NCI-H1694 treated with DMSO at 0.1 percent for 48 hours (cell line): ENCODE results near the gene MRPL32.

Experiments
- DNase-seq: peaks from one replicate; lab custom pipeline; 2025; lab: John Stamatoyannopoulos, UW

Gene MRPL32

DNA sequence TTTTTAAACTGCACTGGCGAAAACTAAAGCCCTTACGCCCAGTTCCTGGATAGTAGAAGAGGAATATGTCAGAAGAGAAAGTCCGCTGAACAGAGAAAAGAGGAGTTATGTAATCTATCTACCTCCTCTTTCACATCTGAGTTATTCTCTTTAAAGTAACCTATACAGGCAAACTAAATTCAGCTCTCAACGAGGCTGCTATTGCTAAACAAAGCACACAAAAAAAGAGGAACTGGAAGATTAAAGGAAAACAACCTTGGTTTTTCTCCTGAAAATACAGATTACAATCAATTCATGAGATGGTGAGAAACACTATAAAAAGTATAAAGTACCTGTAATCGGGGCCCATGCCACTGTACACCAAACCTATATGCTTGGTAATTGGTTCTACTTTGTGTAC is 6.0 kb upstream of the MRPL32 start:
- no peak for DNase-seq

DNA sequence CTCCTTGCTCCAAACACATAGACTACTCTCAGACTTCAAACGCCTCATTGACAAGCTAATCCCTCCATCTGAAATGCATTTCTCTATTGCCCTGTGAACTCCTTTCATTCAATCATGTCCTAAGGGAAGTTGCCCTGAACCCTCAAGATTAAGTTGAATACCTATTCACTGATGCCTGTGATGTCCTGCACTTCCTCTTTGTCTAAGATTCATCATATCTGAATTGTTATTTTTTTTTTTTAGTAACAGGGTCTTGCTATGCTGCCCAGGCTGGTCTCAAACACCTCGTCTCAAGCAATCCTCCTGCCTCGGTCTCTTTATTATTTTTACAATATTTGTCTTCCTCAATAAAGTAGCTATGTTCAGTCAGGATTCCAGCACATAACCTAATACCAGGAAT is 3.4 kb upstream of the MRPL32 start:
- no peak for DNase-seq

- no peak for DNase-seq
Observed at GRCh38 chr7:42929449-42929848, 2.7 kb upstream of the MRPL32 start.

DNA sequence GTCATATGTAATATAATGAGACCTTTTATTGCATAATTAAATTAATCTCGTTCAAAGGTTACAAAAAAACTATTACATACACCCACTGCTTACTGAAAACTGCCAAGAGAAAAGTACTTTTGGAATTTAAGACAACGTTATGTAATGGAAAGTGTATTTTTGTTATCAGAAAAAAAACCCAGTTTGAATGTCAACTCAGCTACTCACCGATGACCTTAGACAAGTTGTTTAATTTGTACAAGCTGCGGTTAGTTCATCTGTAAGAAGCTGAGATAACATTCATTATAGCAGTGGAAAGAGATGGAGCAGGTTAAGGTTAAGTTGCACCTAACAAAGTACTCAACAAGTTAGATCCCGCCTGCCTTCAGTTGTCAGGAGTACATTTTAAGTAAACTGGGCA is 1.3 kb upstream of the MRPL32 start:
- no peak for DNase-seq

DNA sequence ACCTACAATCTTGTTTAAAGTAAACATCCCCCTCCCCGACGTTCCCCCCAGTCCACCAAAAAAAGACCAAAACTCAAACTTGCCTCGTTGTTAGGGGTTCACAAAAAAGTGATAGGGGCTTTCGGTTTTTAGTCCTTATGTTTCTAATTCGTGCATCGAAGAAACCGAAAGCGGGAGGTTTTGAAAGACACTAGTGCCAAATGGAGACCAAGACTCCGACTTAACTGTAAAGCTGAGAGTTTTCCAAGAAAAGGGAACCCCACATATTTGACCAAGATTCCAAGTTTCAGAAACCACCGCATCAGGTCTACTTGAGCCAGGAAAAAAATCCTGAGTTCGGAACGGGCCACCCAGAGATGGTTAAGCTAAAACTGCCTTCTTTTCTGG is 736 bp upstream of the MRPL32 start:
- DNase-seq = no peak

- DNase-seq = no peak
Observed at GRCh38 chr7:42932811-42933591, 825 bp downstream of the MRPL32 start.

DNA sequence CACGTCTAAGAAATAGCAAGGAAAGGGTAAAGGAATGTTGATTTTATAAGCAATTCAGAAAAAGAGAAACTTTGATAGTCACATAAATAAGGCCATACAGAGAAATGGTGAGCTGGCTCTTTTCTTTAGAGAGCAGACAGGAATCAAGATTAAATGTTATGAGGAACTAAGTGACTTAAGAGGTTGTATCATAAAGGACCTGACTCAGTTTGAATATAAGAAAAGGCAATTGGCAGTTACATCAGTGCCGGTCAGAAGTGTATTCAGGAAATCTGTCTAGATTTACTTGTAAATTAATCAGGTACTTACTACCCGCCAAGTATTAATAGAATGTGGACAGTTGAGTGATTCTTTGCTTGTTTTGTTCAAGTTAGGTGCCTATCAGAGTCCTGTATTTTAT is 2.1 kb downstream of the MRPL32 start:
- DNase-seq = no peak

DNA sequence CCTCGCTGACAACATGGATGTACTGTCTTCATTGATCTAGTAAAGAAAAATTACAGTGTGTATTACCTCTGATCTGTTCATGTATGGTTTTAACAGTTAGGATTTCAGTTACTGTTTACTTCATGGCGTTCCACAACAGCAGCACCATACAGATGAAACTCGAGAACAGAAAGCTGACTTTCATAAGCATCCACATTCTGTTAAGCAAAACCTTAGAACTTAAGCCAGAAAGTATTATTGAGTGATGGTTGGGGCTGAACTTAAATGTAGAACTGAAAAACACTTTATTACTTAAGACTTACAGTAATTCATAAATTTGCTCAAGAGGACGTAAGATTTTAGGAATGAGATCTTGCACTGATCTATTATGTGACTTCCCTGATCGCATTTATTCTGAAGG is 3.7 kb downstream of the MRPL32 start:
- no peak for DNase-seq

DNA sequence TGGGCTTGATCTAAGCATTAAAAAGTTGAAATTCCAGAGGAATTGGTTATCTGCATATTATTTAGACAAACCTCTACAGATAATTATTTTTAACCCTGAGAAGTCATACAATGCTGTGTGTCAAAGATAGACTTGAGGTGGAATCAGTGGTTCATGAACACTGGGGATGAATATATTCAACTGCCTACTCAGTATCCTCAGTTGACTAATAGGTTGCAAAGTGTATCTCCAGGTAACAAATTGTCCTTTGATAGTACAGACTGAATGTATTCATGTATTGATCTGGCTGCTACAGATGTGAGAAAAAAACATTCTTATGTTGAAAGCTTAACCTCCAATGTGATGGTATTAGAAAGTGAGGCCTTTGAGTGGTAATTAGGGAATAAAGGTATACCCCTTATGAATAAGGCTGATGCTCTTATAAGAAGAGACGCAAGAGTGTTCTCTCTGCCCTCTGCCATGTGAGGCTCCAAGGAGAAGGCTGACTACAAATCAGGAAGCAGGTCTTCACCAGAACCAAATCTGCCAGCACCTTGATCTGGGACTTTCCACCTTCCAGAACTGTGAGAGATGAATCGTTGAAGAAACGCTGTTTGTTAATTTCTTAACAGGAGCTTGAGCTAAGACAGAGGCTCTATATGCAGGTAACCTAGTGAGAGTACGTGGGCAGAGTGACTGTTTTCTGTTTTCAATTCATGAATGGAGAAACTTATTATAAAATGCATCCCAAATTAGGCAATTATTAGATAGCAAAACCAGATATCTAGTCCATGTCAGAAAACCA is 7.5 kb downstream of the MRPL32 start:
- DNase-seq = no peak

GRCh38 chr7:42940985-42941847 is 9.0 kb downstream of the MRPL32 start:
- peak; percentile 50 for DNase-seq

DNA sequence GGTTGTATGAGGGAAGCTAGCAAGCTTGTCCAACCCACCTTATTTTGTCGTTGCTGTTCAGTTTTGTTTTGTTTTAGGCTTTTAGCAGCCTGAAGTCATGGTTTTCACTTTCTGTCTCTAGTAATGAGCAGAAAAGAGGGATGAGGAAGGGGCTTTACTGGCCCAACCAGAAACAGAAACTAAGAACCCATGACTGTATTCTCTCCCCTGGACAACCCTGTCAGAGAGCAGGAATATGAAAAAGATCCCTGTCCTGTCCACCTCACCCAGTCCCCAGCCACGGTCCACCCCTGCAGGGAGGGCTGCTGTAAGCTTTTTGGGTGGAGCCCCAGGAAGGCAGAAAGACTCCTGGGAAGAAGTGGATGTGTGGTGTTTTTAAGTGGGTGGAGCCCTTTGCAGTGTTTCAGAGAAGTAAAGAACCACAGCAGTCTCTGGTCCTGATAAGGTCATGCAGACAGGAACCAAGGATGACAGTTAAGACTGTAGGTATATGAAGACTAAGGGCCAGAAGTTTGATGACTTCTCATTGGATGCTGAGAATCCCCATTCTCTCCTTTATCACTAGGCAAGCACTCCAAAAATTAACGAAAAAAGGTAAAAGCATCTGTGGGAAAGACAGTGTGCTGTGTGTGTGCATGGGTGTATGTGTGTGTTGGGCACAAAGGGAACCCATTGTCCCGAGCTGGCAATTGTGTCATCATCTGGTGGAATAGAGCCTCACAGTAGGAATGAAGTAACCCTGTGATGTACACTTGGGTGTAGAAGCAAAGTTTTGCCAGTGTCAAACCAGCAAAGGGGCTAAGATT is 13.8 kb downstream of the MRPL32 start:
- no peak for DNase-seq

- DNase-seq = no peak
Observed at GRCh38 chr7:42946627-42946950, 14.4 kb downstream of the MRPL32 start.

DNA sequence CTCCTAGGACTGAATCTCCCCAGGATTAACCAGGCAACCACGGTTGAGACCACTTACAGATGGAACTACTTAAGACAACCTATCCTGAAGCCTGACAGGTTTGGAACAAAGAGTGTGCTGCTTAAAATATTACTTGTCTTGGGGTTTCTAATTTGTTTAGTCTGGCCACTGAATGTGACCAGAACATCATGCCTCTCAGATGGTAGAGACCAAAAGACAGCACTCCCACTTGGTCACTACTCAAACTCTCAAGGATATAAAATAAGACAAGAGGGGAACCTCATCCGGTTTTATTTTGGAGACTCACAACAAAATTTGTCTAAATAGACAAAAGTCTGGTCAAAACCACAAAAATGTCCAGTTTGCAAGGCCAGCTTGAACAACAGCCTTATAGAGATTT is 15.3 kb downstream of the MRPL32 start:
- DNase-seq = no peak

- no peak for DNase-seq
Observed at GRCh38 chr7:42950417-42950816, 18.2 kb downstream of the MRPL32 start.

- DNase-seq = no peak
Observed at GRCh38 chr7:42952328-42952727, 20.2 kb downstream of the MRPL32 start.

GRCh38 chr7:42953994-42954393 is 21.8 kb downstream of the MRPL32 start:
- DNase-seq = no peak

- DNase-seq = no peak
Observed at GRCh38 chr7:42956062-42956461, 23.9 kb downstream of the MRPL32 start.

DNA sequence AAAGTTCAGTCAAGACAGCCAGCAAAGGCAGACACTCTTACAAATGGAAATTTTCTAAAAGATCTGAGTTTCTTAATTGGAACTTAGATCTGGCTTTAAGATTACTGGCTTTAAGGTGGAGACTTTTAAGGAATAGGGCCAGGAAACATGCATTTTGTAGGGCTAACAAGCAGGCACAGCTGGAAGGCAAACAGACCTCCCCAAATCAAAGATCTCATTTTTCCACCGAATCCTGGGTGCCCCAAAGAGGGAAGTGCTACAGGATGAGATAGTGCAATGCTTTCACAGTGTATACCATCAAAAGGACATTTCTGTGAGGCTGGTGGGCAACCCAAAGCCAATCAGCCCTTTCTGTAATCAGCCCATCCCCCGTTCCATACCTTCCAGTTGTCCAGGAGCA is 27.4 kb downstream of the MRPL32 start:
- no peak for DNase-seq

GRCh38 chr7:42960762-42961161 is 28.6 kb downstream of the MRPL32 start:
- DNase-seq = no peak

DNA sequence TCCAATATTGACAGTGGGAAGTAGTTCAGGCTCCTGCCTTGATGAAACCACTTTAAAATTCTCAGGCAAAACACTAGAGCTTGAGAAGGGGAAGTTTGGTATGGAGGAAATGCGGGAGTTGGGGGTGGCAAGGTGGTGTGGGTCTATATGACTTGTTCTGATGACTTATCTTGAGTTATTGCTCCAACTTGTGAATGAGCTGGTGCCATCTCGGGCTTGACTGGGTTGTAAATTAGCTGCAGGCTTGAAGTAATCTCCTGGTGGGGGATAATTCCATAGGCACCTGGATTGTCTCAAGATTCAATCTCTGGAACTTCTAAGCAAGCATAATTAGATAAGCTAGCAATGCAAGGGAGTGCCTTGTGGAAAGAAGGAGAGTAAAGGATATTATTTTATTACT is 29.0 kb downstream of the MRPL32 start:
- no peak for DNase-seq

DNA sequence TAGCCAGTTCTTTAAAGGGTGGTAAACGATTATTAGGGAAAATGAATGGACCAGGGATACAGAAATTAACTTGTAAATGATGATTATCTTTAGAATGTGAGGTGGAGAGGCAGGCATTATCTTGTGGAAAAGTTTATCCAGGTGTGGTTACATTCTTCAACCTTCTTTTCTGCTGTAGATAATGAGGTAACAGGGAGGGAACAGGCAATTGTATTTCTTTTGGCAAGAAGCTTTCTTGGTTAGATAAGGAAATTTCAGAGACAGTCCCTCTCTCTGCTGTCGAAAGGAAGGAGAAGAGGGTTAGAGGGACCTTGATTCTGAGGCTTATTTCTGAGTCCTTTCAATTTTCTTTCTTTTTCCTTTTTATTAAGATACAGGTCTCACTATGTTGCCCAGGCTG is 32.1 kb downstream of the MRPL32 start:
- DNase-seq = no peak
